HEK293T (cell line): ENCODE results near the gene SNX33.

Source experiments
- ARNT ChIP-seq: fragments of 450-650 bp; IDR thresholded peaks from 2 replicates; pipeline ENCODE4 v1.6.1; 2017; ENCODE audit warnings: mild to moderate bottlenecking
- BHLHE40 ChIP-seq: fragments of 450-650 bp; IDR thresholded peaks from 2 replicates; pipeline ENCODE4 v1.6.1; 2016; ENCODE audit warnings: mild to moderate bottlenecking, moderate library complexity, borderline replicate concordance
- ELF4 ChIP-seq: fragments of 450-650 bp; IDR thresholded peaks from 2 replicates; pipeline ENCODE4 v1.6.1; 2017; ENCODE audit warnings: antibody characterized with exemption
- FOXA1 ChIP-seq: fragments of 450-650 bp; IDR thresholded peaks from 2 replicates; pipeline ENCODE4 v1.6.1; 2016; ENCODE audit warnings: mild to moderate bottlenecking
- FOXK2 ChIP-seq: fragments of 450-650 bp; IDR thresholded peaks from 2 replicates; pipeline ENCODE4 v1.6.1; 2016; ENCODE audit warnings: mild to moderate bottlenecking
- FOXM1 ChIP-seq: fragments of 450-650 bp; IDR thresholded peaks from 2 replicates; pipeline ENCODE4 v1.6.1; 2017; ENCODE audit warnings: mild to moderate bottlenecking, borderline replicate concordance
- HDGF ChIP-seq: fragments of 450-650 bp; IDR thresholded peaks from 2 replicates; pipeline ENCODE4 v1.6.1; 2017; ENCODE audit warnings: antibody characterized with exemption, borderline replicate concordance
- L3MBTL2 ChIP-seq: fragments of 450-650 bp; conservative IDR thresholded peaks from 2 replicates; pipeline ENCODE4 v1.6.1; 2016; ENCODE audit warnings: mild to moderate bottlenecking
- SP1 ChIP-seq: fragments of 450-650 bp; IDR thresholded peaks from 2 replicates; pipeline ENCODE4 v1.6.1; 2017
- TARDBP ChIP-seq: fragments of 450-650 bp; IDR thresholded peaks from 2 replicates; pipeline ENCODE4 v1.6.1; 2016
- ZNF384 ChIP-seq: fragments of 450-650 bp; IDR thresholded peaks from 2 replicates; pipeline ENCODE4 v1.6.1; 2016
- TF ChIP-seq, protein P1 (sequence below): fragments of 450-650 bp; IDR thresholded peaks from 2 replicates; pipeline ENCODE4 v1.6.1; 2016

DNA sequence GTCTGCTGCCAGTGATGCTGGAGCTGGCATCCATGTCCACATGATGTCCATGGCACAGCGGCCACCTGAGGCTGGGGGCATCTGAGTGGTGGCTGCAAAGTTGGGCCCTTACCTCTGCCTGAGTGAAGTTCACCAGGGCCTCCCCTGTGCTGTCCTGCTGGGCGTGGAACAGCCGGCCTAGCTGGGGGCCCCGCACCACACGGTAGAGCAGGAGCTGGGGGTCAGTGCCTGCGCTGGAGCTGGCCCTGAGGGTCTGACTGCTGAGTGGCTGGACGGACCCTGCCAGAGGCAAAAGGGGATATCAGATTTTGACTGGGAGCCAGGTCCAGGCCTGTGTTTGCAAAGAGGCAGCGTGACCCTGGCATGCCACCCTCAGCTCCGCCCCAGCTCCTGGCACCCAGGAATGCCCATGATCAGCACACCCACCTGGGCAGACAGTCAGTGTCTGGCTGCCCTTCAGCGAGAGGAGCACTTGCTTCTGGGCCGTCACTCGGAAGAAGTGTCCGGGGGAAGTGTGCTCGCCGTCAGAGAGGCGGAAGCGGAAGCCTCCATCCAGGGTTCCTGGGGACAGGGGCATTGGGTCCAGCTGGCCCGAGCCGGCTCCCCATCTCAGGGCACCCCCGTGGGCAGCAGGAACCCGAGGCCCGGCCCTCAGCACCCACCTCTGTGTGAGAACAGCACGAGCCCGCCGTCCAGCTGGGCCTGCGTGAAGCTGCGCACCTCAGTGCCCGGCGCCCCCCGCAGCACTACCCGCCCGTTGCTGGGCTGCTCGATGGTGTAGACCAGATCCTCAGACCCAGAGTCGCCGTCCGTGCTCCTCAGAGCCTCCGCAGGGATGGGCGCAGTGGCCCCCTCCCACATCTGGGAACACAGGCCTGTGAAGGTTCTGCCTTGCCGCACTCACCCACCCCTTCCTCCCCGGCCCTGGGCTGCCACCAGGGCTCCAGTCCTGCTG lies 34.7 kb downstream of the SNX33 start:
- TF ChIP-seq FOXM1: no peak
- TF ChIP-seq BHLHE40: no peak
- TF ChIP-seq SP1: no peak
- TF ChIP-seq ZNF384: no peak
- TF ChIP-seq, protein P1, sequence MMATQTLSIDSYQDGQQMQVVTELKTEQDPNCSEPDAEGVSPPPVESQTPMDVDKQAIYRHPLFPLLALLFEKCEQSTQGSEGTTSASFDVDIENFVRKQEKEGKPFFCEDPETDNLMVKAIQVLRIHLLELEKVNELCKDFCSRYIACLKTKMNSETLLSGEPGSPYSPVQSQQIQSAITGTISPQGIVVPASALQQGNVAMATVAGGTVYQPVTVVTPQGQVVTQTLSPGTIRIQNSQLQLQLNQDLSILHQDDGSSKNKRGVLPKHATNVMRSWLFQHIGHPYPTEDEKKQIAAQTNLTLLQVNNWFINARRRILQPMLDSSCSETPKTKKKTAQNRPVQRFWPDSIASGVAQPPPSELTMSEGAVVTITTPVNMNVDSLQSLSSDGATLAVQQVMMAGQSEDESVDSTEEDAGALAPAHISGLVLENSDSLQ: no peak
- TF ChIP-seq L3MBTL2: no peak
- TF ChIP-seq TARDBP: no peak
- no peak for TF ChIP-seq ELF4
- TF ChIP-seq HDGF: no peak
- no peak for TF ChIP-seq ARNT
- no peak for TF ChIP-seq FOXK2
- no peak for TF ChIP-seq FOXA1
